SH-SY5Y (cell line): ENCODE results near the gene SLC25A26.

Experiments used
- GATA2 ChIP-seq: IDR thresholded peaks from 2 replicates; pipeline ENCODE4 v1.6.1; 2011; ENCODE audit warnings: mild to moderate bottlenecking, low read depth, low read length
- GATA3 ChIP-seq: IDR thresholded peaks from 2 replicates; pipeline ENCODE4 v1.6.1; 2011; ENCODE audit warnings: low read depth, mild to moderate bottlenecking, low read length, moderate library complexity

DNA sequence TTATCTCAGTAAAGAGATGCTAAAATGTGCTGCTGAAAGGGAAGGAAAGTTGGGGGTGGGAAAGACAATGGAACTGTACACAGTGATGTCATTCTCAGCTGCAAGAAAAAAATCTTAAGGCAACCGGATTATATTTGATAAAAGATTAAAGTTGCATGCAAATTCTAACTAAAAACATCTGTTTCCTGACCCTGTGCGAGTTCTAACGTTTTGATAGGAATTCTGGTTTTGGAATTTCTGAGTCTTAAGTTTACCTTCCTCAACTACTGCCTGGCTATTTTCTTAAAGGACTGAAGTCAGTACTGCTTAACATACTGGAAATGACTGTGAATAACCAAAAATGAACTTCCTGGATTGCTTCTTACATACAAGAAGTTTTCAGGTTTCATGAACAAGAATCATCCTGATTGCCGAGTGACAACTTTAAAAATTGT is 115.5 kb downstream of the SLC25A26 start:
- TF ChIP-seq GATA2 (no peak), GATA3 (no peak)
